ENCODE results near the gene COBLL1. TPM values are rescaled to one million over a fixed set of nuclear protein-coding genes. Genes with fewer than 3 reads are reported as not detected.

Gene COBLL1
- polyA plus RNA-seq, 1 donor (not counting 4 experiments of a cell fraction or from before 2014, with no cell fraction given), result 14.9 TPM

- Histone ChIP-seq H3K4me2 (ENCODE audit: control insufficient read depth, extremely low read depth, insufficient read depth, low read depth, low read length) (no peak overlapping the region), H4K20me1 (ENCODE audit: control insufficient read depth, extremely low read depth, insufficient read depth, low read length) (peaks cover 3% of the 10 kb centered on the region), H3K9me1 (ENCODE audit: control insufficient read depth, extremely low read depth, insufficient read depth, low read length) (no peaks in the 10 kb centered on the region), H3K9me3 (ENCODE audit: control insufficient read depth, low read depth, low read length) (no peaks in the 10 kb centered on the region), H3K36me3 (ENCODE audit: control insufficient read depth in 2 of 2, extremely low read depth in 1 of 2, insufficient read depth in 2 of 2, low read length in 2 of 2) (peaks cover 0 to 3% of the 10 kb centered on the region in 2 experiments), H3K4me1 (ENCODE audit: control insufficient read depth, extremely low read depth, insufficient read depth, low read length) (peaks cover 12% of the 10 kb centered on the region), H3K27me3 (ENCODE audit: control insufficient read depth, extremely low read depth, insufficient read depth, low read length) (no peaks in the 10 kb centered on the region), H3K27ac (ENCODE audit: control insufficient read depth, insufficient read depth, low read length) (no peak overlapping the region), H3K9ac (ENCODE audit: control insufficient read depth, extremely low read depth, insufficient read depth, low read length) (no peak overlapping the region), H2AFZ (ENCODE audit: control insufficient read depth, low read length) (no peak overlapping the region), H3K79me2 (ENCODE audit: control insufficient read depth, insufficient read depth, low read length) (peaks cover 1% of the 10 kb centered on the region), H3K4me3 (ENCODE audit: control insufficient read depth in 2 of 3, extremely low read depth in 1 of 3, insufficient read depth in 2 of 3, low read depth in 1 of 3, low read length in 3 of 3) (no peak overlapping the region)
- dilution Hi-C loops (cut with MboI; ENCODE audit: extremely low pct_ligation_motif_present, low sequenced_read_pairs), result no loop called here
- DNase-seq (ENCODE audit: low read depth, low spot score) (no peak), FAIRE-seq (no peak)
- TF ChIP-seq CTCF (optimal IDR thresholded peaks at IDR 0.05 in 1 of 3, IDR thresholded peaks at IDR 0.05 in 1 of 3, conservative IDR thresholded peaks at IDR 0.05 in 1 of 3; ENCODE audit: extremely low read depth in 1 of 3, insufficient read depth in 2 of 3, low read length in 3 of 3), result no peak
- no peak for TF ChIP-seq EZH2 (IDR thresholded peaks at IDR 0.05; ENCODE audit: low read length)
These were observed 59.3 kb downstream of the COBLL1 start for GRCh38 chr2:164782323-164782722.

GRCh38 chr2:164781394-164781793, 60.2 kb downstream of the COBLL1 start:
- FAIRE-seq, result no peak
- TF ChIP-seq EZH2 (IDR thresholded peaks at IDR 0.05; ENCODE audit: low read length) (no peak), CTCF (optimal IDR thresholded peaks at IDR 0.05 in 1 of 3, IDR thresholded peaks at IDR 0.05 in 1 of 3, conservative IDR thresholded peaks at IDR 0.05 in 1 of 3; ENCODE audit: extremely low read depth in 1 of 3, insufficient read depth in 2 of 3, low read length in 3 of 3) (no peak)
- dilution Hi-C loops (cut with MboI; ENCODE audit: extremely low pct_ligation_motif_present, low sequenced_read_pairs), result no loop called here

More at GRCh38 chr2:164781394-164781793, 60.2 kb downstream of the COBLL1 start:
- H3K9me3 ChIP-seq (ENCODE audit: control insufficient read depth, low read depth, low read length), result no peaks in the 10 kb centered on the region
- H3K27me3 ChIP-seq (ENCODE audit: control insufficient read depth, extremely low read depth, insufficient read depth, low read length), result no peaks in the 10 kb centered on the region
- H3K4me2 ChIP-seq (ENCODE audit: control insufficient read depth, extremely low read depth, insufficient read depth, low read depth, low read length), result no peak overlapping the region
- H3K36me3 ChIP-seq (ENCODE audit: control insufficient read depth in 2 of 2, extremely low read depth in 1 of 2, insufficient read depth in 2 of 2, low read length in 2 of 2), result peaks cover 0 to 3% of the 10 kb centered on the region in 2 experiments
- H2AFZ ChIP-seq (ENCODE audit: control insufficient read depth, low read length), result no peak overlapping the region
- no peak for DNase-seq (ENCODE audit: low read depth, low spot score)
- no peaks in the 10 kb centered on the region for H3K79me2 ChIP-seq (ENCODE audit: control insufficient read depth, insufficient read depth, low read length)
- no peak overlapping the region for H3K27ac ChIP-seq (ENCODE audit: control insufficient read depth, insufficient read depth, low read length)
- no peak overlapping the region for H3K9ac ChIP-seq (ENCODE audit: control insufficient read depth, extremely low read depth, insufficient read depth, low read length)
- no peak overlapping the region for H3K4me3 ChIP-seq (ENCODE audit: control insufficient read depth in 2 of 3, extremely low read depth in 1 of 3, insufficient read depth in 2 of 3, low read depth in 1 of 3, low read length in 3 of 3)
- no peaks in the 10 kb centered on the region for H3K9me1 ChIP-seq (ENCODE audit: control insufficient read depth, extremely low read depth, insufficient read depth, low read length)
- H3K4me1 ChIP-seq (ENCODE audit: control insufficient read depth, extremely low read depth, insufficient read depth, low read length), result peaks cover 12% of the 10 kb centered on the region
- no peaks in the 10 kb centered on the region for H4K20me1 ChIP-seq (ENCODE audit: control insufficient read depth, extremely low read depth, insufficient read depth, low read length)
